Subcutaneous adipose tissue (tissue), 4 donors: ENCODE measurements around the gene CCDC15. TPM values are rescaled to one million over a fixed set of nuclear protein-coding genes. Genes with fewer than 3 reads are reported as not detected.

Source experiments
- total RNA-seq, 4 donors: library from RNA; depleted of rRNA; stranded (reverse); fragments of >200 nt; gene quantifications; one replicate each; pipeline ENCODE4 v1.1.0, GENCODE V29; 2016
- TF ChIP-seq, protein P1 (sequence below): fragments of 450-650 bp; IDR thresholded peaks from one replicate; pipeline ENCODE4 v1.5.1; 2016; ENCODE audit warnings: low read depth, mild to moderate bottlenecking, control low read depth, antibody characterized with exemption, moderate library complexity

Gene CCDC15
- total RNA-seq, 4 donors from 2014 or later, result 1.8 to 3.4 (median 2.6) TPM

DNA sequence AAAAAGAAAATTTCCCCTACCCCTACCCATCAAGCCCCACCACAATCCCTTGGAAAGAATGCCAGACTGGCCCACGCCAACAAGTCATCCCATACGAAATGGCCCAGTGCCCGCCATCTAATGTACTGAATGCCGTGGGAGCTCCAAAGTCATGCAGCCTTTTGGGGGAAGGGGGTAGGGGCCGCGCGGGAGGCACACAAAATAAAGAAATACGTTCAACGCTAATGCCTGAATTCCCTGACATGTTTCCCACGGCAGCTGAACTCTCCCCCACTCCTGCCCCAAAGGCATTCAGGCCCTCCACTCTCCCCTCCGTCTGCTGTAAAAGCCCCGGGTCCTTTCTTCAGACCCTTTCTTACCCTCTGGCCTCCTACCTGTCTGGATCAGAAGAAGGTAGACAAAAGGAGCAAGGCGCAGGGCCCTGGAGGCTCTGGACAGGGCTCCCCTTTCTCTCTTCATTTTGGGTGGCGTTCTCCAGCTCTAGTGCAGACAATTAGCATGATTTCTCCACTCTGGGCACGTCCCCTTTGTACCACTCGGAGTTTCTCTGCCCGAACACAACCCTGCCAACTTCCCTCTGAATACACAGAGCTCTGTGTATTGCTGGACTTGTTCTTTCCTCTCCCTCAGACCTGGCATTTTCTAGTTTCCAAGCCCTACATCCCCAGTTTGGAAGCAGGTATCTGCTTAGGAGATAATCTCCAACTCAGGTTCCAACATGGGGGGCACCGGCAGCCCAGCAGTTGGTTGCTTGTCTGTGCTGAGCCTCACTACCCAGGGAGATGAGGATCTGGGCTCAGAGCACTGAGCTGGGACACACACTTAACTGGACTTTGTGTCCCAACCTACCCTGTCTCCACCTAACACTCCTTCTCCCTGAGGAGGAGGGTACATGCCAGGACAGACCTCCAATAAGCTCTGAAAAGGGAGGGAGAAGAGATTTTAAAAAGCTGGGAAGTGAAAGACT, 18.2 kb upstream of the CCDC15 start, which contains the start of gene HEPACAM:
HEPACAM (minus strand) TSS at position 500 of the 967 bp plus-strand sequence; CDS start at position 459, 41 bp downstream.
- TF ChIP-seq, protein P1, sequence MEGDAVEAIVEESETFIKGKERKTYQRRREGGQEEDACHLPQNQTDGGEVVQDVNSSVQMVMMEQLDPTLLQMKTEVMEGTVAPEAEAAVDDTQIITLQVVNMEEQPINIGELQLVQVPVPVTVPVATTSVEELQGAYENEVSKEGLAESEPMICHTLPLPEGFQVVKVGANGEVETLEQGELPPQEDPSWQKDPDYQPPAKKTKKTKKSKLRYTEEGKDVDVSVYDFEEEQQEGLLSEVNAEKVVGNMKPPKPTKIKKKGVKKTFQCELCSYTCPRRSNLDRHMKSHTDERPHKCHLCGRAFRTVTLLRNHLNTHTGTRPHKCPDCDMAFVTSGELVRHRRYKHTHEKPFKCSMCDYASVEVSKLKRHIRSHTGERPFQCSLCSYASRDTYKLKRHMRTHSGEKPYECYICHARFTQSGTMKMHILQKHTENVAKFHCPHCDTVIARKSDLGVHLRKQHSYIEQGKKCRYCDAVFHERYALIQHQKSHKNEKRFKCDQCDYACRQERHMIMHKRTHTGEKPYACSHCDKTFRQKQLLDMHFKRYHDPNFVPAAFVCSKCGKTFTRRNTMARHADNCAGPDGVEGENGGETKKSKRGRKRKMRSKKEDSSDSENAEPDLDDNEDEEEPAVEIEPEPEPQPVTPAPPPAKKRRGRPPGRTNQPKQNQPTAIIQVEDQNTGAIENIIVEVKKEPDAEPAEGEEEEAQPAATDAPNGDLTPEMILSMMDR, result no peak

- TF ChIP-seq, protein P1, result no peak
These were observed 16.6 kb upstream of the CCDC15 start for GRCh38 chr11:124937336-124937935.

GRCh38 chr11:124938206-124938765, 15.7 kb upstream of the CCDC15 start:
- TF ChIP-seq, protein P1, result no peak

DNA sequence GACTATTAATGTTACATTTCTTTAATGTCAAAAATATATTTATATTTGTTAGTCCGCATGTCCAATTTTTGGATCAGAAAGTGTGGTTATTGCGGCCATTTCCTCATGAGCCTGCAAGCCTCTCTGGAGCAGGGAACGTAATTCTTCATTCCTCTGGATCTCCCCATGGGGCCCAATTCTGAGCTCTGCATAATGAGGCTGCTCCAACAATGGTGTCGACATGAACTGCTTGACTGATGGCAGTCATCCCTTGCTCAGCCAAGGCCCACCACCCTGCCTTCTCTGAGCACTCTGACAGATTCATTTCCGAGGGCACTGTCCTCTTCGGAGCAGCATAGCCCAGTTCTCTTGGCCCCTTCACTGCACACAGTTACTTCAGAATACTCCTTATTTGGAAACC, 15.0 kb upstream of the CCDC15 start:
- TF ChIP-seq, protein P1, result no peak

DNA sequence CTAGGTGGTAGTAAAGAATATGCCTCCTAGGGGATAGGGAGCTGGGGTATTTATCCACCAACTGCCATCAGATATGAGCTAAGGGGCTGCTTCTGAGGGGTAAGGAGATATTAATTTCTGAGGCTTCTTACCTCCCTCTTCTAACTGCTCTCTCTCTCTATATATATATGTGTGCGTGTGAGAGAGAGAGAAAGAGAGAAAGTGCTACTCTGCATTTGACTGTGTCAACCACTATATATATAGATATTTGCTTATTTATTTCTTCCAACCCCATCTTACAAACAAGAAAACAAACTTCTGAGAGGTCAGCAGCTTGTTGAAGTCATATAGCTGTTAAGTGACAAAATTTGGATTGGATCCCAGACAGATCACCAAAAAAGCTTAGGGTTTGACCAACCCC, 12.3 kb upstream of the CCDC15 start:
- TF ChIP-seq, protein P1, result no peak

GRCh38 chr11:124942466-124943253, 11.3 kb upstream of the CCDC15 start:
- TF ChIP-seq, protein P1, result no peak
